Measurements from ENCODE around the gene MAST4.

The MAST4 gene

GRCh38 chr5:67019065-67019845 lies 423.1 kb downstream of the MAST4 start (continued):
- no peak for TF ChIP-seq ZNF292 (tag by site-specific recombination; IDR thresholded peaks at IDR 0.05; ENCODE audit: borderline replicate concordance, low read depth)
- no peak for TF ChIP-seq ZNF555 (tag by site-specific recombination; conservative IDR thresholded peaks at IDR 0.05)

GRCh38 chr5:67020096-67020615 lies 424.0 kb downstream of the MAST4 start:
- Histone ChIP-seq H3K27ac (ENCODE audit: extremely low read depth, low read depth, low read length) (no peak overlapping the region), H3K4me1 (ENCODE audit: control insufficient read depth, insufficient read depth, low read length) (peaks cover 11% of the 10 kb centered on the region), H3K9me3 (ENCODE audit: control insufficient read depth, insufficient read depth, low read depth, low read length) (no peaks in the 10 kb centered on the region), H3K36me3 (ENCODE audit: control insufficient read depth in 2 of 2, insufficient read depth in 1 of 2, low read length in 2 of 2) (no peaks in the 10 kb centered on the region), H3K4me3 (ENCODE audit: low read depth, low read length) (no peak overlapping the region)
- ChIA-PET POLR2A (no interaction called here), CTCF (interaction anchor here (0.5 to 1.0 kb wide), 4 partner anchors 32 to 714 kb away, joined by 3 to 4 read pairs (median 3); no protein-coding TSS in a partner anchor)
- no peak for TF ChIP-seq ZEB2 (tag by site-specific recombination; IDR thresholded peaks at IDR 0.05)
- TF ChIP-seq ZNF19 (tag by site-specific recombination; IDR thresholded peaks at IDR 0.05; ENCODE audit: low read depth): no peak
- no peak for TF ChIP-seq ZNF555 (tag by site-specific recombination; conservative IDR thresholded peaks at IDR 0.05)
- TF ChIP-seq ZNF416 (tag by site-specific recombination; IDR thresholded peaks at IDR 0.05): no peak
- TF ChIP-seq ZNF843 (tag by site-specific recombination; IDR thresholded peaks at IDR 0.05): no peak
- TF ChIP-seq KLF8 (tag by site-specific recombination; IDR thresholded peaks at IDR 0.05): no peak
- TF ChIP-seq ZNF514 (tag by site-specific recombination; IDR thresholded peaks at IDR 0.05): no peak
- no peak for TF ChIP-seq ZBTB26 (tag by site-specific recombination; optimal IDR thresholded peaks at IDR 0.05)
- no peak for TF ChIP-seq ZNF785 (tag by site-specific recombination; IDR thresholded peaks at IDR 0.05)
- no peak for TF ChIP-seq SETDB1 (IDR thresholded peaks at IDR 0.05; ENCODE audit: insufficient read length, low read length)

- CTCF ChIA-PET: interaction anchor here (0.7 kb wide), 1 partner anchor 241 kb away, joined by 3 read pairs; no protein-coding TSS in a partner anchor
Observed at GRCh38 chr5:67021031-67021430, 424.8 kb downstream of the MAST4 start.

GRCh38 chr5:67021521-67021920 lies 425.3 kb downstream of the MAST4 start:
- H3K36me3 ChIP-seq (ENCODE audit: control insufficient read depth in 2 of 2, insufficient read depth in 1 of 2, low read length in 2 of 2): no peaks in the 10 kb centered on the region
- TF ChIP-seq ZNF660 (tag by site-specific recombination; IDR thresholded peaks at IDR 0.05) (0 out of 2 replicates have a peak, but pooled peaks have one; percentile 60), ZNF169 (tag by site-specific recombination; IDR thresholded peaks at IDR 0.05) (no peak)
- H3K27ac ChIP-seq (ENCODE audit: extremely low read depth, low read depth, low read length): no peak overlapping the region
- peaks cover 7% of the 10 kb centered on the region for H3K4me1 ChIP-seq (ENCODE audit: control insufficient read depth, insufficient read depth, low read length)
- H3K9me3 ChIP-seq (ENCODE audit: control insufficient read depth, insufficient read depth, low read depth, low read length): no peaks in the 10 kb centered on the region
- ChIA-PET POLR2A (no interaction called here), CTCF (interaction anchor here (0.7 to 1.8 kb wide), 2 partner anchors 34 to 241 kb away, joined by 3 to 5 read pairs; no protein-coding TSS in a partner anchor)
- no peak overlapping the region for H3K4me3 ChIP-seq (ENCODE audit: low read depth, low read length)

More at GRCh38 chr5:67021031-67021430, 424.8 kb downstream of the MAST4 start:
- POLR2A ChIA-PET: no interaction called here
- TF ChIP-seq ZNF391 (tag by site-specific recombination; IDR thresholded peaks at IDR 0.05; ENCODE audit: borderline replicate concordance, low read depth) (no peak), ZNF37A (tag by site-specific recombination; IDR thresholded peaks at IDR 0.05) (no peak), ZEB2 (tag by site-specific recombination; IDR thresholded peaks at IDR 0.05) (no peak), ZNF202 (tag by site-specific recombination; IDR thresholded peaks at IDR 0.05; ENCODE audit: borderline replicate concordance) (no peak)
- no peak overlapping the region for H3K4me3 ChIP-seq (ENCODE audit: low read depth, low read length)
- H3K27ac ChIP-seq (ENCODE audit: extremely low read depth, low read depth, low read length): no peak overlapping the region
- no peaks in the 10 kb centered on the region for H3K36me3 ChIP-seq (ENCODE audit: control insufficient read depth in 2 of 2, insufficient read depth in 1 of 2, low read length in 2 of 2)
- peaks cover 8% of the 10 kb centered on the region for H3K4me1 ChIP-seq (ENCODE audit: control insufficient read depth, insufficient read depth, low read length)
- H3K9me3 ChIP-seq (ENCODE audit: control insufficient read depth, insufficient read depth, low read depth, low read length): no peaks in the 10 kb centered on the region
